Measurements from ENCODE around the gene FN3K. TPM values are rescaled to one million over a fixed set of nuclear protein-coding genes. Genes with fewer than 3 reads are reported as not detected.
A peak's percentile ranks its signal among the peaks of the same experiment; 100 is the strongest.

Gene FN3K
- total and polyA plus RNA-seq, 2 of the 13 experiments (the other 11 are each of a cell fraction or from before 2014, with no cell fraction given) = 3.5 to 12.2 TPM

- TF ChIP-seq ZBTB25 (CRISPR knock-in tag; IDR thresholded peaks at IDR 0.05) = peak; percentile 88
- no peak for TF ChIP-seq ZNF740 (CRISPR knock-in tag; IDR thresholded peaks at IDR 0.05)
- TF ChIP-seq NAIF1 (CRISPR knock-in tag; IDR thresholded peaks at IDR 0.05; ENCODE audit: borderline replicate concordance) = no peak
- 0 out of 2 replicates have a peak, but pooled peaks have one; percentile 50 for TF ChIP-seq SNAPC2 (CRISPR knock-in tag; IDR thresholded peaks at IDR 0.05)
- no peak for TF ChIP-seq ZNF737 (CRISPR knock-in tag; IDR thresholded peaks at IDR 0.05; ENCODE audit: borderline replicate concordance)
- TF ChIP-seq ZNF543 (CRISPR knock-in tag; IDR thresholded peaks at IDR 0.05) = peak; percentile 73; the same call in 1 of the 2 replicates
- no peak for TF ChIP-seq ZC3H4 (CRISPR knock-in tag; IDR thresholded peaks at IDR 0.05; ENCODE audit: borderline replicate concordance)
- TF ChIP-seq SETDB1 (CRISPR knock-in tag; IDR thresholded peaks at IDR 0.05; ENCODE audit: borderline replicate concordance) = no peak
- TF ChIP-seq ZNF674 (CRISPR knock-in tag; IDR thresholded peaks at IDR 0.05; ENCODE audit: low read depth) = no peak
- TF ChIP-seq PBX2 (CRISPR knock-in tag; IDR thresholded peaks at IDR 0.05) = no peak
- TF ChIP-seq MED1 (CRISPR knock-in tag; IDR thresholded peaks at IDR 0.05) = peak; percentile 94
- 0 out of 2 replicates have a peak, but pooled peaks have one; percentile 78 for TF ChIP-seq FUBP1 (CRISPR knock-in tag; IDR thresholded peaks at IDR 0.05; ENCODE audit: borderline replicate concordance)
- peak; percentile 59; the same call in 1 of the 2 replicates for TF ChIP-seq SP4 (CRISPR knock-in tag; IDR thresholded peaks at IDR 0.05)
- TF ChIP-seq ZNF770 (CRISPR knock-in tag; IDR thresholded peaks at IDR 0.05) = no peak; the same call in 1 of the 2 replicates
- no peak for TF ChIP-seq ZNF570 (CRISPR knock-in tag; IDR thresholded peaks at IDR 0.05; ENCODE audit: borderline replicate concordance)
- 0 out of 2 replicates have a peak, but pooled peaks have one; percentile 41 for TF ChIP-seq ZNF451 (CRISPR knock-in tag; IDR thresholded peaks at IDR 0.05)
- TF ChIP-seq ZNF75D (CRISPR knock-in tag; IDR thresholded peaks at IDR 0.05; ENCODE audit: borderline replicate concordance) = no peak
- peak; percentile 72 for TF ChIP-seq KDM2A (CRISPR knock-in tag; IDR thresholded peaks at IDR 0.05; ENCODE audit: borderline replicate concordance, low read depth)
- peak; percentile 64; the same call in 1 of the 2 replicates for TF ChIP-seq MTF2 (CRISPR knock-in tag; IDR thresholded peaks at IDR 0.05; ENCODE audit: borderline replicate concordance)
- TF ChIP-seq PLRG1 (conservative IDR thresholded peaks at IDR 0.05) = no peak
- no peak for TF ChIP-seq RNF2 (conservative IDR thresholded peaks at IDR 0.05; ENCODE audit: low read depth)
- TF ChIP-seq ZNF782 (CRISPR knock-in tag; IDR thresholded peaks at IDR 0.05; ENCODE audit: borderline replicate concordance) = no peak; the same call in 1 of the 2 replicates
- peak; percentile 94; the same call in 1 of the 2 replicates for TF ChIP-seq ZNF816 (CRISPR knock-in tag; IDR thresholded peaks at IDR 0.05; ENCODE audit: borderline replicate concordance)
Observed at GRCh38 chr17:82740906-82741759, 5.7 kb downstream of the FN3K start (continued).
